NK-92 (cell line): Measurements from ENCODE around the gene VOPP1.
"Not testable (repeated sequence)": the region's sequence is repeated elsewhere in the genome, so short reads cannot be mapped to it uniquely, and the experiment has no call there.

Experiments used
- DNase-seq: peaks from one replicate; lab custom pipeline; 2025; ENCODE audit not compliant: unreplicated experiment; lab: John Stamatoyannopoulos, UW

Gene VOPP1

GRCh38 chr7:55512635-55513191 is 59.6 kb downstream of the VOPP1 start:
- no peak for DNase-seq

DNA sequence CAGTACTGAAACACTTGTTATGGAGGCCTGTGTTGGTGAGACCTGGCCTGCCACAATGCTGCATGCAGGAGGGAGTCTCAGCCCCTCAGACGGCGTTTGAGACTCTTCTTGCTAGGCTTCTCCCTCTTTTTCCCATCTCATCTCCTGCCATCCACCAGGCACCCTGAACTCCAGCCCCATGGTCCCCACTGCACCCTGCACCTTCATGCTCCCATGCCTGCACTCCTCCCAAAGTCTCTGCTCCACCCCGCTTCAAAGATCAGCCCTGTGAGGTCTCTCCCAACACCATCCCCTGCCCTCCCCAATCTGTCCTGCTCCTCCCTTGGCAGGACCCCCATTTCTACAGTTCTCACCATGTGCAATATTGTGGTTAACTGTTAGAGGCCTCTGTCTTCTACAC is 61.7 kb downstream of the VOPP1 start:
- DNase-seq: no peak

- DNase-seq: not testable (repeated sequence)
These were observed 62.1 kb downstream of the VOPP1 start for GRCh38 chr7:55510206-55510605.

- no peak for DNase-seq
These were observed 63.0 kb downstream of the VOPP1 start for GRCh38 chr7:55509322-55509721.

- DNase-seq: no peak
These were observed 63.9 kb downstream of the VOPP1 start for GRCh38 chr7:55508221-55509011.

GRCh38 chr7:55507743-55508142 is 64.6 kb downstream of the VOPP1 start:
- no peak for DNase-seq

DNA sequence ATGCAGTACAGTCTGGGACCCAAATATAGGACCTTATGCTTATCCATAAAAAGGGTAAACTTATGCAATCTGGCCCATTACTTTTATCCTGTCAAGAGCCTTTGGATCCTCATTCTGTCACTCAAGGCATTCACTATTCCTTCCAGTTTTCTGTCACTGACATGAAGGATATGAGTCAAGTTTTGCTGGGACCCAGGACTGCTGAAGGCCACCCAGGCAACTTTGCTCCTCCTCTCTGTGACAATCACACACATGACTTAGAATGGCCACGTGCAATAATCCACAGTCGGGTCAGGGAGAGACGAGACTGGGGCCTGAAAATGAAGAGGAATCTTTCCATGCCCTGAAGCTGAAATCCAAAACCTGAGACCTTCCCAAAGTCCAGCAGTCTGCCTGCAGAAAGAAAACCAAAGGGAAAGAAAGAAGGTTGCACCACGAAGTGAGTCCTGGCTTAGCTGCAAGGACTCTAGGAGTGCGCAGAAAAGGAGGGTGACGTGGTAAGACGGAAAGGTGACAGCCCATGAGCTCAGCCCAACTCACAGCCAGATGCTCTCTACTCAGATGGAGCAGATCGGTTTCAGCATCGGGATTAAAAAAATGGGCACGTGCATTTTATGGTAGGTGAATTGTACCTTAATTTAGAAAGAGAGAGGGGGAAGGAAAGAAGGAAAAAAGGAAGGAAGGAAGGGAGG is 67.2 kb downstream of the VOPP1 start:
- no peak for DNase-seq

- DNase-seq: no peak
These were observed 68.0 kb downstream of the VOPP1 start for GRCh38 chr7:55504093-55504859.

DNA sequence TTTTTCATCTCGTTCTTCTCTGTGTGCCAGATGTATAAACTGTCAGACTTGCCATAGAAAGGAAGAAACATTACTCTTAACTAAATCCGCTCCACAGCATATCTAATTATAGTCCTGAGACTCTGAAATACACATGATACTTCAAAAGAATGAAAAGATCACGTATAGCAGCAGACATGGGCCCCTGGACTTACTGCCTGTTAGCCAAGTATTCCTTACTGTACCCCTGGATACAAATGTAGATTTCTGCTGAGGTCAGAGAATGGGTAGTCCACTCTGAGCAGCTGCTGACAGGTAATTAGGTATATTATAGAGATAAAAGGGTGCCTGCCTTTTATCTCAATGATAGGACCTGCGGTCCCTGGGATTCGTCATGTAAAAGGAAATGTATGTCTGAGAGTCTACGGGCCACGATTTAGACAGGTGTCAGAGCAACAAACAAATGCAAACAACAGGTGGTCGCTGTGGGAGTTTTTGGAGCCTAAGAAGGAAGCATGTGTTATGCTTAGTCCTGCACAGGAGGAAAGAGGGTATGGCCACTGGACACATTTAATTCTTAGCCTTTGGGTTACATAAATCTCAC is 69.4 kb downstream of the VOPP1 start:
- no peak for DNase-seq

- DNase-seq: no peak
These were observed 70.0 kb downstream of the VOPP1 start for GRCh38 chr7:55502124-55502857.

- no peak for DNase-seq
These were observed 70.7 kb downstream of the VOPP1 start for GRCh38 chr7:55501611-55502010.

DNA sequence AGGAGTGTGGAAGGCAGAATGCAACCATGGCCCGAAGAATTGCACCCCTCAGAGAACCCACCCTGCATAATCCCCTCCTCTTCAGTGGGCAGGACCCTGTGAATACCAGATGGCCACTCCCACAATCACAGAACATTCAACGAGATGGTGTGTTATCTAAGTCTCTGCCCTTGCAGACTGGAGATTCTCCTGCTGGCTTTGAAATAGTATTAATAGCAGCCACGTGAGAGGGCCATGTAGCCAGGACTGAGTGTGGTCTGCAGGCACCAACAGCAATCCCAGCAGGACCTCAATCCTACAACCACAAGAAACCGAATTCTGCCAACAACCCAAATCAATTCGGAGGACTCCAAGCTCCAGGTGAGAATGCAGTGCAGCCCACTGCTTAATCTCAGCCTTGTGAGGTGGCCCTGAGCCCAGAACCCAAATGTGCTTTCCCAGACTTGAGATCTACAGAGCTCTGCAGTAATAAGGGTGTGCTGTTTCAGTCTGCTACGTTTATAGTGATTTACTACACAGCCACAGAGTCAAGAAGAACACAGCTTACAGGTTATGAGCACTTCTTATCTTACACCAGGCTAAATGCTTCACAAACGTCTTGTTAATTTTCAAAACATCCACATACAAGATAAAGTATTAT is 72.1 kb downstream of the VOPP1 start:
- no peak for DNase-seq

GRCh38 chr7:55499591-55499990 is 72.7 kb downstream of the VOPP1 start:
- no peak for DNase-seq

DNA sequence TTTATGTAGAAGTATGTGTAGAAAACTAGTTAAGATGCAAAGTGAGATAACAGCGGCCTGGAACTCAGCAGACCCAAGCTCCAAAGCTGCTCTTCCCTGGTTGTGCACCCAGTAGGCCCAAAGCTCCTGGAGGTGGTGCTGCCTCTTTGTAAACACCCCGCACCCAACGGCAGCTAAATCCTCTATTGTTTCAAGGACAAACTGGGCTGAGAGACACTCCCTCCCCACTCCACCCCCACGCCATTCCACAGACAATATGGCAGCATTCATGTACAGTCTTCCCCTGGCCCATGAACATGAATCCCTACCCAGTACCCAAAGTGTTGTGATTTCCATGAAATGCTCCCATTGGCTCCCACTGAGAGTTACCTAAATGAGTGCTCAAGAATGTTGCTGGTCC is 73.5 kb downstream of the VOPP1 start:
- DNase-seq: no peak

- no peak for DNase-seq
These were observed 74.2 kb downstream of the VOPP1 start for GRCh38 chr7:55498142-55498541.

DNA sequence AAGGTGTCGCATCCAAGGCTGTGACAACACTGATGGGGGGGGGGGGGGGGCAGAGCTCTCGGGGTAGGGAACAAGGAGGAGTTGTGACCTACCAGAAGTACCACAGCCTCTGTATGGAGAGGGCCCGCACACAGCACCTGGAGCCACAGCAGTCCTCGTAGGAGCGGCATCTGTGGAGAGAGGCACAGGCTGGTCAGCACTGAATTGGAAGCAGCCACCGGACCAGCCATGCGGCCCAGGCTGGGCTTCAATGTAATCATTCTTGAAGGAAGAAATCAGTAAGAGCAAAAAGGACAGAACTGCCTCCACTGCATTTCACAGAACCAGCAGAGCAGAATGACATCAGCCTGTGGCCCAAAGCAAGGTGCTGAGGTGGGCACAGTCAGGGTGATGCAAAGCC is 74.8 kb downstream of the VOPP1 start:
- no peak for DNase-seq

DNA sequence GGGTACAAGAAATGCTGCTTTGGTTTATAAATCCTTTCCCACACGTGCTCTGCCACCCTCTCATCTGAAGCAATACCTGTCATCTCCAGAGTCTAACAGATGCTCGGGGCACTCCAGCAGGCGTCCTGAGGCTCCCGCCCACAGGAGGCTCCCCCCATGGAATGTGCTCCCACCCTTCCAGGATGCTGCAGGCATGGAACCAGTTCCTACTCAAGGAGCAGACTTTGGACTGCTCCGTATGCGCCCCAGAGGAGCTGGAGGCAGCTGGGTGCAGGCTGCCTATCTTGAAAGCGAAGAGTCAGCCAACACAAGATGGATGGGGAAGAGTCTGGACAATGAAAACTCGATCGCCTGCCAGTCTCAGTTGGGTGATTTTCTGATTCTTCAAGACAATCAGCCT is 75.4 kb downstream of the VOPP1 start:
- DNase-seq: no peak

DNA sequence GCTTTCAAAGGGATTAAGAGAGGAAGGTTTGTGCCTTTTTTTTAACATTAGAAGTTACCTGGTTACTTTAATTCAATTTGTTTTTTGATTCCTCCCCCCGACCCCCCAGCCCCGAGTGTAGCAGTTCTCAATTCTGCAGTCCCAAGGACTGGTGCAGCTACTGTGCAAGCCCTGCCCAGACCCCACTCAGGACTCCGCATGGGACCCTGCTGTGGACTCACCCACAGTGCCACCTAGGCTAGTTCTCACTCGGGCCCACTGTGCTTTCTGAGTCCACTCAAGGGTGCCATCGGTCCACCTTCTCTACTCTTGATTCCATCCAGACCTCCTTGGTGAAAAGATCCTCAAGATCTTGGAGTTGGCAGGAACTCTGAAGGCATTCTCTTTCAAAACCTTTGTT is 77.4 kb downstream of the VOPP1 start:
- DNase-seq: no peak

GRCh38 chr7:55493408-55493807 is 78.9 kb downstream of the VOPP1 start:
- no peak for DNase-seq

DNA sequence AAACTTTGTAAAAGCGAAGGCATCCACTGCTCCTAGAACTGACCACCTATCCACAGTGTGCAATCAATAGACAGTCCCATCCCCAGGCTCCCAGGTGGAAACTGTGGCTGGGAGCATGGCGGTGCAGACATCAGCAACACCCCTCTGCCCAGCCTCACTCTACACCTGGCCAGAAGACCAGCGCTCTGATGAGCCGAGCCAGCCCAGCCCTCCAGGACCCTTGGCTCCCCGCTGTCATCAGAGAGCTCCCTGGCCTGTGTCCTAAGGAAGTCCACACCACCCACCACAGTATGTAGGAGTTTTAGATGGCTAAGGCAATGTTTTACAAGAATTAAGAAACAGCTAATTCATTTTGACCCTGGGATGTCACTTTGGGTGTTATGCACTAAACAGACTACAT is 81.0 kb downstream of the VOPP1 start:
- DNase-seq: no peak
